ENCODE measurements around the gene POU2AF1.
"Not testable (repeated sequence)": the region's sequence is repeated elsewhere in the genome, so short reads cannot be mapped to it uniquely, and the experiment has no call there.

The POU2AF1 gene

GRCh38 chr11:111408789-111409727, 30.0 kb upstream of the POU2AF1 start:
- DNase-seq, result no peak

- DNase-seq, result no peak
Observed at GRCh38 chr11:111407652-111408051, 28.6 kb upstream of the POU2AF1 start.

GRCh38 chr11:111406589-111406988, 27.5 kb upstream of the POU2AF1 start:
- no peak for DNase-seq

GRCh38 chr11:111406091-111406490, 27.0 kb upstream of the POU2AF1 start:
- no peak for DNase-seq

GRCh38 chr11:111405551-111405950, 26.5 kb upstream of the POU2AF1 start:
- DNase-seq, result no peak

GRCh38 chr11:111403051-111403726, 24.1 kb upstream of the POU2AF1 start:
- no peak for DNase-seq

GRCh38 chr11:111402411-111402810, 23.3 kb upstream of the POU2AF1 start:
- no peak for DNase-seq

- DNase-seq, result not testable (repeated sequence)
Observed at GRCh38 chr11:111401957-111402356, 22.9 kb upstream of the POU2AF1 start.

GRCh38 chr11:111400595-111400994, 21.5 kb upstream of the POU2AF1 start:
- no peak for DNase-seq

- DNase-seq, result no peak
Observed at GRCh38 chr11:111399187-111400031, 20.3 kb upstream of the POU2AF1 start.

- DNase-seq, result no peak
Observed at GRCh38 chr11:111397034-111397433, 18.0 kb upstream of the POU2AF1 start.

GRCh38 chr11:111395749-111396148, 16.7 kb upstream of the POU2AF1 start:
- DNase-seq, result no peak

- DNase-seq, result no peak
Observed at GRCh38 chr11:111395081-111395480, 16.0 kb upstream of the POU2AF1 start.

- not testable (repeated sequence) for DNase-seq
Observed at GRCh38 chr11:111394147-111394546, 15.1 kb upstream of the POU2AF1 start.

- DNase-seq, result no peak
Observed at GRCh38 chr11:111393585-111393984, 14.5 kb upstream of the POU2AF1 start.

GRCh38 chr11:111393096-111393495, 14.0 kb upstream of the POU2AF1 start:
- no peak for DNase-seq

GRCh38 chr11:111392552-111392951, 13.5 kb upstream of the POU2AF1 start:
- no peak for DNase-seq

GRCh38 chr11:111391328-111392124, 12.5 kb upstream of the POU2AF1 start:
- DNase-seq, result no peak

- DNase-seq, result no peak
Observed at GRCh38 chr11:111388842-111389241, 9.8 kb upstream of the POU2AF1 start.

GRCh38 chr11:111388420-111388819, 9.3 kb upstream of the POU2AF1 start:
- no peak for DNase-seq

- no peak for DNase-seq
Observed at GRCh38 chr11:111387363-111387762, 8.3 kb upstream of the POU2AF1 start.

GRCh38 chr11:111386611-111387150, 7.6 kb upstream of the POU2AF1 start:
- no peak for DNase-seq

Data from activated naive CD4-positive, alpha-beta T cell (primary cell).